CD4-positive, alpha-beta T cell treated with Interleukin-15 for 4 hours (primary cell): ENCODE data around the gene CFAP251.
"Not testable (repeated sequence)": the region's sequence is repeated elsewhere in the genome, so short reads cannot be mapped to it uniquely, and the experiment has no call there.

Experiments
- DNase-seq: peaks from one replicate; pipeline ENCODE4 v3.0.0-alpha.2; 2020; ENCODE audit warnings: low spot score

The CFAP251 gene

DNA sequence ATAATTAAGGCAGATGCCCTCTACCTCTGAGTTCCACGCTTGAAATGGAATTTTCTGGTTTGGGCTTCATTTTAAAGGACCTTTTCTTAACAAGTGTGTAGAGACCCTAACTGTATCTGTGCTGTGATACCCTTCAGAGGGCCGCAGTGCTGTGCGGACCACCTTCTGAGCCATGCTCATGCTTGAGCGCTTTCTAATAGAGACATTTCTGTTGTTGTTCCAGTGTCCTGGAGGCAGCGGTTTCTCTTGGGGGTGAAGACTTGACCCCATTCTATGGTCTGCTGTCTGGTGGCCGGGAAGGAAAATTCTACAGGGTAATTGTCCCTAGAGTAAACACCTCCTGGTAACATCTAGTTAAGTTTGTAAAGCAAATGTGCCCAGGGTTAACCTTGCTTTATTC is 56.6 kb downstream of the CFAP251 start:
- no peak for DNase-seq

GRCh38 chr12:121976950-121977349 is 58.6 kb downstream of the CFAP251 start:
- DNase-seq = no peak

- DNase-seq = no peak
These were observed 61.9 kb downstream of the CFAP251 start for GRCh38 chr12:121980191-121980891.

- DNase-seq = no peak
These were observed 62.5 kb downstream of the CFAP251 start for GRCh38 chr12:121980892-121981272.

GRCh38 chr12:121981456-121981855 is 63.1 kb downstream of the CFAP251 start:
- DNase-seq = no peak

- no peak for DNase-seq
These were observed 64.6 kb downstream of the CFAP251 start for GRCh38 chr12:121982950-121983349.

DNA sequence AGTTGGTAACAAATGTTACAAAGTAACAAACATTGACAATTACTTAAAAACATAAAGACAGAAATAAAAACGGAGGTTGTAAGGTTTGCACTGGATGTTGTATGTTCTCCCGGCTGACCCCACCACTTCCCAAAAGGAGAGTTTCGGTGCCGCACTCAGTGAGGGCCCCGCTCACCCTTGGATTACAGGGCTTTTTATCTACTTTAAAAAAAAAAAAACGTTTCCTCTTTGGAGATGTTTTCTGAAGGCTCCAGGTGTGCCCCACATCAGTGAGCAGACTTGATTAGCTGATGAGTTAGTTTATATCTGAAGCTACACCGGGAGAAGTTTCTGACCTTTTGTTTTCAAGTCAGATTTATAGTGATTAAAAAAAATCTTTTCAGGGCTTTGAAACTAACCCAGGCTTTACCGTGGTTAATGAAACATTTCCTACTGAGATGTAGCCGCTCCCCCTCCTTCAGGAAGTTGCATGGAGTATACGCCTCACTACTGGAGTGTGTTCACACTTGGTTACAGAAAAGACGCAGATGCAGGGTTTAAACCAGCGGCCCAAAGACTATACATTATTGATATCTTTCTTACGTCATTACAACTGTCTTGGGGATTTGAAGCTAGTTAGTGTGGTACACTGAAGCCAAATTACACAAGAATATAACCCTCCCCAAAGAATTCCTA is 65.3 kb downstream of the CFAP251 start:
- no peak for DNase-seq

GRCh38 chr12:121986489-121987245 is 68.3 kb downstream of the CFAP251 start:
- no peak for DNase-seq

DNA sequence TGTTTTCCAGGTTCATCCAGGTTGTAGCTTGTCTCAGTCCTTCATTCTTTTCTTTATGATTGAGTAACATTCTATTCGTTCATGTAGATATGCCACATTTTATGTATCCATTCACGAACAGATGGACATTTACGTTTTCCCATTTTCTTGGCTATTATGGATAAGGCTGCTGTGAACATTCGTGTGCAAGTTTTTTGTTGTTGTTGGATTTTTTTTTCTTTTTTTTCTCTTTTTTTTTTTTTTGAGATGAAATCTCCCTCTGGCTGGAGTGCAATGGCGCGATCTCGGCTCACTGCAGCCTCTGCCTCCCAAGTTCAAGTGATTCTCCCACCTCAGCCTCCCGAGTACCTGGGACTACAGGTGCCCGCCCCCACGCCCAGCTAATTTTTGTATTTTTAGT is 70.1 kb downstream of the CFAP251 start:
- not testable (repeated sequence) for DNase-seq

DNA sequence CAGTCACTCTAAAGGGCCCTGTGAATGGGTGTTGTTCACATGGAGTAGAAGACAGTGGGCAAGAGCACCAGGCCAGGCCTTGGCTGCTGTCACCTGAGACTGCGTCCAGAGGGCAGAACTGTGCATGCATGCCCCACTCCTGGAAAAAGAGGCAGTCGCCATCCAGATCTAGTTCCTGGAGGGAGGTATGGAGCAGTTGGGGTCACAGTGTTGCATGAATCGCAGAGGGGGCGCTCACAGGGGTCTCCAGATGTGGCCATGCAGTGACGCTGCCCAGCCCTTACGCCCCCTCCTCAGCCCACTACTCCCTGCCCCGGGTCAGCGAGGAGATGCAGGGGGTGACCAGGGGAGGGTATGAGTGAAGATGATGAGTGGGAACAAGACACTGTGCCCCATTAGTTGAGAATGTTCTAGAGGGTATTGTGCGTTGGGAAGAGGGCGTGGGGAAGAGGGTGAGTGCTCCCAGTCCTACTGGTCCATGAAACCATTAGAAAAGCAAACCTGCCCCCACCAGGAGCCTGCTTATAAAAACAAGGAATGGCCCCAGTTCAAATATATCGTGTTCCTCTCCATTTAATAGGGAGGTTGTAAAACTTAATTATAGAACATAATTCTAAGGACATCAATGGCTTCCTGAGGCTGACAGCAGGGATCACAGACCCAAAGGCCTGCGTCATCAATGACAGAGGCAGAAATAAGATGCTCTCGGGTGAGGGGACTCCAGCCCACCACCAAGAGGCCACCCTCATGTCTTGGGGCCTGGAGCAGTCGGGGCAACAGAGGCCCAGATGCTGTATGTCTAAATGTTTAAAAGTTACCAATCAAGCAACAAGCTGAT is 71.1 kb downstream of the CFAP251 start:
- no peak for DNase-seq

DNA sequence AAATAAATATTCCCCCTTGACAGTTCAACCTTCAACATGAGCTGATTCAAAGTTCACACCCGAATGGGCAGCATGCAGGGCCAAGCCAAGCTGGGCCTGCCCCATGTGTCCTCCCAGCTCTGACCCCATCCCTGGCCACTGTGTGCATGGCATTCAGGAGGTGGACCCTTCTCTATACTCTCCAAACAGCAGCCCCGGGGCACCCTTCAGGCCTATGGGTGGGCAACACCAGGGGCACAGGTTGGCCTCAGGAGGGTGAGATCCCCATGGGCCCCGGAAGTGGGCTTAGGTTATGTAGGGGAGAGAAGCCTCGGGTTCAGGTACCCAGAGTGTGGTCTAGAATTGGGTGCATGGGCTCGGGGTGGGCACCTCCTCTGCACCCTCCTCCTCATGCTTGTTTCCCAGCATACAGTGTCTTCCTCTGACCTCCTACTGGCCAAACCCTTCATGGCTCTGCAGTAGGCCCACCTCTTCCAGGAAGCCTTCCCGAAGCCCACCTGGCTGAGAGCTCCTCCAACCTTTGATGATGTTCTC is 71.8 kb downstream of the CFAP251 start:
- no peak for DNase-seq

GRCh38 chr12:121990692-121991603 is 72.6 kb downstream of the CFAP251 start:
- DNase-seq = no peak

DNA sequence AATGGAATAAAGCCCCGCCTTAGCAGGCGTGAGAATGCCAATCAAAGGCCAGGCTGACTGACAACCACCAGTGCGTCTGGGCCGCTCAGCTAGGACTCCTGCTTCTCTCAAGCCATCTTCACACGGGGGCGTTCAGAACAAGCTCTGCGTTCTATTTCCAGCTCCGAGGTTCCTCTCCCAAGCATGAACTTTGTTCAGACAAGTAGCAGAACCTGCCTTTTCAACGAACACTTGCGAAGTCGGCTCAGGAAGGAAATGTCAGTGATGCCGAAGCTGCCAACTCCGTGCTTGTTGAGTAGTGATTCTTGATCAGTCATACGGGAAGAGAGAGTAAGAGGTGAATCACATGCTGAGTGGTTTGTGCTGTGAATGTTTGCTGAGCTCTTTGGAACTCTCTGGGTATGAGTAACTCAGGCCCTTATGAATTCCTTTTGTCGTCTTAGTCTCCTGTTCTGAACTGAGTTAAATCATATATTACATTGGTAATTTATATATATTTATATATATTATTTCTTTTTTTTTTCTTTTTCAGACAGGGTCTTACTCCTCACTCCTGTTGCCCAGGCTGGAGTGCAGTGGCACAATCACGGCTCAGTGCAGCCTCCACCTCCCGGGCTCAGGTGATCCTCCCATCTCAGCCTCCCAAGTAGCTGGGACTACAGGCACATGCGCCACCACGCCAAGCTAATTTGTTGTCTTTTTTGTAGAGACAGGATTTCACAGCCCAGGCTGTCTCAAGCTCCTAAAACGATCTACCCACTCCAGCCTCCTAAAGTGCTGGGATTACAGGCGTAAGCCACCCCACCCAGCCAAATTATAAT is 73.9 kb downstream of the CFAP251 start:
- DNase-seq = peak; percentile 44

DNA sequence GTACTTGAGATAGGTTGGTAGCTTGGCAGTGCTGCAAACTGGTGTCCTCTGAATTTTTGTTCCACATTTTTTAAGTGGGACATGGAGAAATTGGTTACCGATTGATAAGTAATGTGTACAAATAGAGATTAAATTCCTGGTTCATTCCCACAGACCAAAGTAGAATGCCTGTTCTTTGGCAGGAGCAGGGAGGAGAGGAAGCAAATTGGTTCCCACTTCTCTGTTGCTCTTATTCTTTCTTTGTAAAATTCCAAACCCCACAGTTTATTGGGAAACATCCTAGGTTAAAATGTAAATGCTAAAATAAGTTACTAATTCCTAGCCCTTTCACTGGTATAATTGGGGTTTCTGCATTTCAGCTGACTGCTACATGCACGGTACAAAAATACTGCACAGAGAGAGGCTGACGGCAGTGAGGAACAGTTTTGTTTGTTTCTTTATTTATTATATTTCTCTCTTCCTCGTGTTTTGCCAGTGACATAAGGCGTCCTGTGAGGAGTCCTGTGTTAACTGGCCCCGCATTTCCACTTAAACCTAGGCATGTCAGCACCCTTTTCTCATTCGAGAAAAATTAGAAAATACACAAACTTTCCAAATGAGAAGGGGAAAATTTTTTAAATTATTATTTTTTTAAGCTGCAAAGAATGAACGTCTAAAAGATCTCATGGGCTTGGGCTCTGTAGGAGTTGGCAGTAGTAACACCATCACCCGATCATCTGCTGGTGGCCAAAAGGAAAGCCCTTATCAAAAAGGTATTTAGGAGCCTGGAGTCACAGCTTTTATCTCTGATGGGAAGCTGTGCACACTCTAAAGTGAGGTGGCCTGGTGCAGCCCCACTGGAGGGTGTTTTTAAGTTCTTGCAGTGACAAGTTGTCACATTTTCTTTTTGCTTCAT is 77.9 kb downstream of the CFAP251 start:
- DNase-seq = no peak

GRCh38 chr12:121996945-121997612 is 78.7 kb downstream of the CFAP251 start:
- DNase-seq = no peak

DNA sequence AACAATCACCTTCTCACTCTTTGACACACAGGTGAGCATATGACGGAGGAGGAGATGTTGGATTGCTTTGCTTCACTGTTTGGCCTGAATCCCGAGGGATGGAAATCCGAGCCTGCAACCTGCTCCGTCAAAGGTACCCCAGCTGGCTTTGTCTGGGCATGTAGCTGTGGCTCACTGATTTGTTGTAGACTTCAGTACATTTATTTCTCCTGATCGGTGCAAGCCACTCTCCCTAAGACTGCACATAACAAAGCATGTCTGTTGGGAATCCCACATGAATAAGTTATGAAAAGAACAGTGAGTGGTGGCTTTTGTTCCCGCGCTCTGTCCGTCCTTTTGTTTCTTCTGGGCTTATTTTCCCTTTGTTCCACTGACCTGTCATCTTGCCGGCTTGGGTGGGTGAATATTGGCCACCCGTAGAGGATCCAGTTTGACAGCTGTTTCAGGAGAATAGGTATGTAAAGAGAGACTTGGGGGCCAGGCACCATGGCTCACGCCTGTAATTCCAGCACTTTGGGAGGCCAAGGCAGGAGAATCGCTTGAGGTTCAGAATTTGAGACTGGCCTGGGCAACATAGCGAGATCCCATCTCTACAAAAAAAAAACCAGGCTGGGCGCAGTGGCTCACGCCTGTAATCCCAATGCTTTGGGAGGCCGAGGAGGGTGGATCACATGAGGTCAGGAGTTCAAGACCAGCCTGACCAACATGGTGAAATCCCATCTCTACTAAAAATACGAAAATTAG is 83.2 kb downstream of the CFAP251 start:
- DNase-seq = no peak
